OCI-LY1 (cell line): ENCODE measurements around the gene THSD7A.

Experiments used
- H2AFZ ChIP-seq: fragments of 200-600 bp; sonication (generic), shearing (Covaris generic); 2 replicates; pipeline ENCODE4 v1.6.0; 2014; ENCODE audit warnings: antibody characterized with exemption, mild to moderate bottlenecking, low read length
- H3F3A ChIP-seq: fragments of 200-600 bp; sonication (generic), shearing (Covaris generic); 2 replicates; pipeline ENCODE4 v1.6.0; 2014; ENCODE audit warnings: mild to moderate bottlenecking, antibody characterized with exemption, low read length, moderate library complexity; ENCODE audit not compliant: insufficient read depth
- H3K27ac ChIP-seq: fragments of 200-600 bp; sonication (generic); 2 replicates; pipeline ENCODE4 v1.5.1; 2014; ENCODE audit warnings: low read length, mixed run types, mild to moderate bottlenecking, low read depth; ENCODE audit not compliant: poor library complexity, severe bottlenecking
- H3K27me3 ChIP-seq: fragments of 200-600 bp; sonication (generic); 2 replicates; pipeline ENCODE4 v1.6.0; 2014; ENCODE audit warnings: antibody characterized with exemption, mild to moderate bottlenecking, low read length, moderate library complexity; ENCODE audit not compliant: insufficient read depth
- H3K36me3 ChIP-seq: fragments of 200-600 bp; sonication (generic); 2 replicates; pipeline ENCODE4 v1.6.1; 2014; ENCODE audit warnings: mild to moderate bottlenecking, antibody characterized with exemption, low read length, moderate library complexity, mixed read lengths; ENCODE audit not compliant: insufficient read depth
- H3K4me1 ChIP-seq: fragments of 200-600 bp; sonication (generic); 2 replicates; pipeline ENCODE4 v1.5.1; 2014; ENCODE audit warnings: mild to moderate bottlenecking, low read length, moderate library complexity; ENCODE audit not compliant: insufficient read depth, severe bottlenecking
- H3K4me2 ChIP-seq: fragments of 200-600 bp; sonication (generic), shearing (Covaris generic); 2 replicates; pipeline ENCODE4 v1.6.1; 2014; ENCODE audit warnings: low read length
- H3K4me3 ChIP-seq: fragments of 200-600 bp; sonication (generic); 2 replicates; pipeline ENCODE4 v1.5.1; 2014; ENCODE audit warnings: low read length, low read depth, mild to moderate bottlenecking, mixed read lengths; ENCODE audit not compliant: poor library complexity, severe bottlenecking
- H3K79me2 ChIP-seq: fragments of 200-600 bp; shearing (Covaris generic); 2 replicates; pipeline ENCODE4 v1.6.1; 2016; ENCODE audit warnings: mixed run types, low read length, mixed read lengths; ENCODE audit not compliant: insufficient read depth
- H3K9ac ChIP-seq: fragments of 200-600 bp; sonication (generic), shearing (Covaris generic); 2 replicates; pipeline ENCODE4 v1.6.1; 2014; ENCODE audit warnings: mild to moderate bottlenecking, low read length, mixed read lengths
- H3K9me2 ChIP-seq: fragments of 200-600 bp; sonication (generic), shearing (Covaris generic); 2 replicates; pipeline ENCODE4 v1.6.1; 2014; ENCODE audit warnings: low read depth, mild to moderate bottlenecking, low read length, mixed read lengths
- H3K9me3 ChIP-seq: fragments of 200-600 bp; shearing (Covaris generic); 2 replicates; pipeline ENCODE4 v1.6.1; 2014; ENCODE audit warnings: low read length, mixed read lengths
- H4K20me1 ChIP-seq: fragments of 200-600 bp; sonication (generic), shearing (Covaris generic); 2 replicates; pipeline ENCODE4 v1.6.0; 2016; ENCODE audit warnings: mild to moderate bottlenecking, low read length; ENCODE audit not compliant: insufficient read depth
- CTCF ChIP-seq: fragments of 200-600 bp; sonication (generic), shearing (Covaris generic); IDR thresholded peaks from 2 replicates; pipeline ENCODE4 v1.5.1; 2017; ENCODE audit warnings: mild to moderate bottlenecking, antibody characterized with exemption, low read length, moderate library complexity, mixed read lengths
- EZH2 ChIP-seq: fragments of 200-600 bp; sonication (generic), shearing (Covaris generic); IDR thresholded peaks from 2 replicates; pipeline ENCODE4 v1.8.0; 2017; ENCODE audit warnings: borderline replicate concordance, mixed run types, mild to moderate bottlenecking, antibody characterized with exemption, low read length, moderate library complexity, mixed read lengths

THSD7A gene

GRCh38 chr7:11665357-11665756, 166.6 kb downstream of the THSD7A start:
- Histone ChIP-seq H2AFZ (no peak overlapping the region), H3K9me2 (no peaks in the 10 kb centered on the region), H3K27ac (no peak overlapping the region), H3K9ac (no peak overlapping the region), H3K4me1 (peaks cover 4% of the 10 kb centered on the region), H4K20me1 (no peaks in the 10 kb centered on the region), H3K36me3 (no peaks in the 10 kb centered on the region), H3K4me2 (no peak overlapping the region), H3K79me2 (no peaks in the 10 kb centered on the region), H3K9me3 (no peaks in the 10 kb centered on the region), H3F3A (no peaks in the 10 kb centered on the region), H3K27me3 (no peaks in the 10 kb centered on the region), H3K4me3 (no peak overlapping the region)
- TF ChIP-seq CTCF (no peak), EZH2 (no peak)

- Histone ChIP-seq H3K9me2 (no peaks in the 10 kb centered on the region), H3K9ac (no peak overlapping the region), H3K4me2 (no peak overlapping the region), H3K9me3 (no peaks in the 10 kb centered on the region), H3K79me2 (no peaks in the 10 kb centered on the region), H2AFZ (no peak overlapping the region), H3K27me3 (no peaks in the 10 kb centered on the region), H3K27ac (no peak overlapping the region), H3K4me1 (no peaks in the 10 kb centered on the region), H3F3A (no peaks in the 10 kb centered on the region), H3K4me3 (no peak overlapping the region), H3K36me3 (no peaks in the 10 kb centered on the region), H4K20me1 (no peaks in the 10 kb centered on the region)
- TF ChIP-seq EZH2 (no peak), CTCF (no peak)
These were observed 176.4 kb downstream of the THSD7A start for GRCh38 chr7:11655642-11656041.

- Histone ChIP-seq H3K9ac (no peak overlapping the region), H3K4me1 (peaks cover 4% of the 10 kb centered on the region), H4K20me1 (no peaks in the 10 kb centered on the region), H3K27me3 (no peaks in the 10 kb centered on the region), H3K9me3 (no peaks in the 10 kb centered on the region), H3K36me3 (no peaks in the 10 kb centered on the region), H3K4me2 (no peak overlapping the region), H2AFZ (no peak overlapping the region), H3K4me3 (no peak overlapping the region), H3K27ac (no peak overlapping the region), H3F3A (no peaks in the 10 kb centered on the region), H3K79me2 (no peaks in the 10 kb centered on the region), H3K9me2 (no peaks in the 10 kb centered on the region)
- TF ChIP-seq EZH2 (no peak), CTCF (no peak)
These were observed 176.8 kb downstream of the THSD7A start for GRCh38 chr7:11655163-11655562.
